H1 (cell line): ENCODE data around the gene LIPJ. TPM values are rescaled to one million over a fixed set of nuclear protein-coding genes. Genes with fewer than 3 reads are reported as not detected.

Source experiments
- CTCF ChIA-PET: fragments of 300-600 bp; sonication (Branson Sonifier 250); formaldehyde crosslinking; loops from one replicate; lab custom pipeline; 2021; ENCODE audit not compliant: partially characterized antibody; lab: Charles Lee
- POLR2A ChIA-PET: fragments of 300-600 bp; sonication (Branson Sonifier 250); formaldehyde crosslinking; loops from one replicate; lab custom pipeline; 2021; ENCODE audit warnings: inconsistent platforms; ENCODE audit not compliant: partially characterized antibody; lab: Charles Lee
- DNase-seq, 2 experiments: peaks; one replicate each; pipeline versions ENCODE4 v3.0.0 to v3.0.0-alpha.2; 2010 to 2022; ENCODE audit warnings: low spot score in 2 of 2, low read depth in 1 of 2, mixed read lengths in 1 of 2
- FAIRE-seq: peaks from 2 replicates; lab custom pipeline; 2011; peaks lifted over from hg19 to GRCh38; lab: Jason Lieb, UNC
- H2AFZ ChIP-seq: 2 replicates; pipeline ENCODE4 v1.8.1; 2012; ENCODE audit warnings: low read length, inconsistent platforms
- H2AK5ac ChIP-seq: 2 replicates; pipeline ENCODE4 v1.6.1; 2013; ENCODE audit warnings: low read depth, low read length
- H2BK120ac ChIP-seq: replicated peaks from 2 replicates; pipeline ENCODE3; 2013; ENCODE audit warnings: low read depth, low read length, inconsistent platforms
- H2BK12ac ChIP-seq: 2 replicates; pipeline ENCODE4 v1.6.1; 2013; ENCODE audit warnings: low read depth, low read length
- H2BK15ac ChIP-seq: 2 replicates; pipeline ENCODE4 v1.6.1; 2013; ENCODE audit warnings: low read length
- H2BK20ac ChIP-seq: 2 replicates; pipeline ENCODE4 v1.6.1; 2013; ENCODE audit warnings: low read length
- H2BK5ac ChIP-seq: 2 replicates; pipeline ENCODE4 v1.6.1; 2013; ENCODE audit warnings: low read depth, low read length
- H3K14ac ChIP-seq: 2 replicates; pipeline ENCODE4 v1.6.1; 2013; ENCODE audit warnings: inconsistent platforms; ENCODE audit not compliant: insufficient read length
- H3K18ac ChIP-seq: 2 replicates; pipeline ENCODE4 v1.6.1; 2013; ENCODE audit warnings: low read length; ENCODE audit errors: extremely low read depth
- H3K23ac ChIP-seq: 2 replicates; pipeline ENCODE4 v1.6.1; 2013; ENCODE audit warnings: inconsistent platforms; ENCODE audit not compliant: insufficient read length
- H3K23me2 ChIP-seq: 2 replicates; pipeline ENCODE4 v1.6.1; 2013; ENCODE audit warnings: low read depth, low read length
- H3K27ac ChIP-seq: 2 replicates; pipeline ENCODE4 v1.6.1; 2011; ENCODE audit warnings: low read depth, low read length, inconsistent platforms
- H3K27me3 ChIP-seq, 4 experiments: replicated peaks in 1 of 4; 1 replicate in 1 of 4; 2 replicates in 3 of 4; pipeline versions ENCODE4 v1.6.1 to v1.8.1; 2011 to 2013; ENCODE audit warnings: low read length in 3 of 4, mild to moderate bottlenecking in 3 of 4, inconsistent platforms in 2 of 4, mixed read lengths in 2 of 4, moderate library complexity in 1 of 4; ENCODE audit not compliant: control insufficient read depth in 3 of 4, insufficient read depth in 3 of 4; ENCODE audit errors: extremely low read depth in 1 of 4
- H3K36me3 ChIP-seq, 4 experiments: 2 replicates each; pipeline versions ENCODE4 v1.6.1 to v1.8.1; 2011 to 2013; ENCODE audit warnings: mild to moderate bottlenecking in 4 of 4, low read length in 3 of 4, moderate library complexity in 2 of 4, control low read depth in 1 of 4, inconsistent platforms in 1 of 4; ENCODE audit not compliant: insufficient read depth in 4 of 4, control insufficient read depth in 2 of 4
- H3K4ac ChIP-seq: replicated peaks from 2 replicates; pipeline ENCODE3; 2013; ENCODE audit warnings: low read length, low read depth, mixed read lengths, inconsistent platforms; ENCODE audit not compliant: insufficient read length
- H3K4me1 ChIP-seq, 4 experiments: replicated peaks in 1 of 4; 1 replicate in 1 of 4; 2 replicates in 3 of 4; pipeline versions ENCODE4 v1.6.1 to v1.8.1; 2011 to 2013; ENCODE audit warnings: low read length in 3 of 4, inconsistent platforms in 2 of 4, mixed read lengths in 1 of 4; ENCODE audit not compliant: insufficient read depth in 4 of 4, control insufficient read depth in 3 of 4
- H3K4me2 ChIP-seq, 2 experiments: 2 replicates each; pipeline versions ENCODE4 v1.6.1 to v1.8.1; 2011 to 2013; ENCODE audit warnings: low read depth in 2 of 2, low read length in 2 of 2, control low read depth in 1 of 2, inconsistent platforms in 1 of 2, mild to moderate bottlenecking in 1 of 2; ENCODE audit not compliant: insufficient read depth in 1 of 2
- H3K4me3 ChIP-seq, 4 experiments: fragments of 200-600, 300-600 bp in 1 of 4; sonication (generic), shearing (Covaris generic), sonication (Bioruptor Twin) in 1 of 4; 2 replicates each; pipeline versions ENCODE4 v1.5.1 to v1.8.1; 2011 to 2016; ENCODE audit warnings: low read length in 4 of 4, low read depth in 3 of 4, control low read depth in 2 of 4, inconsistent platforms in 2 of 4, mild to moderate bottlenecking in 2 of 4, mixed read lengths in 1 of 4, moderate library complexity in 1 of 4; ENCODE audit not compliant: insufficient read depth in 2 of 4; ENCODE audit errors: extremely low read depth in 1 of 4
- H3K56ac ChIP-seq: replicated peaks from 2 replicates; pipeline ENCODE3; 2013; ENCODE audit warnings: low read depth, mild to moderate bottlenecking, mixed read lengths, low read length, inconsistent platforms; ENCODE audit not compliant: insufficient read length
- H3K79me1 ChIP-seq: 2 replicates; pipeline ENCODE4 v1.6.1; 2013; ENCODE audit warnings: low read depth, low read length, control low read depth
- H3K79me2 ChIP-seq, 2 experiments: 2 replicates each; pipeline versions ENCODE4 v1.6.1 to v1.8.1; 2012 to 2013; ENCODE audit warnings: low read length in 2 of 2, mild to moderate bottlenecking in 2 of 2, inconsistent platforms in 1 of 2; ENCODE audit not compliant: insufficient read depth in 2 of 2, control insufficient read depth in 1 of 2
- H3K9ac ChIP-seq, 4 experiments: replicated peaks in 1 of 4; 1 replicate in 1 of 4; 2 replicates in 3 of 4; pipeline versions ENCODE4 v1.6.1 to v1.8.1; 2011 to 2013; ENCODE audit warnings: low read depth in 3 of 4, low read length in 3 of 4, control low read depth in 2 of 4, mild to moderate bottlenecking in 2 of 4, moderate library complexity in 2 of 4, inconsistent platforms in 1 of 4; ENCODE audit errors: extremely low read depth in 1 of 4
- H3K9me3 ChIP-seq, 2 experiments: 2 replicates each; pipeline versions ENCODE4 v1.6.1 to v1.8.1; 2012 to 2013; ENCODE audit warnings: mild to moderate bottlenecking in 2 of 2, moderate library complexity in 2 of 2, control low read depth in 1 of 2, inconsistent platforms in 1 of 2, low read depth in 1 of 2, low read length in 1 of 2, mixed read lengths in 1 of 2; ENCODE audit not compliant: insufficient read depth in 2 of 2
- H4K20me1 ChIP-seq, 2 experiments: replicated peaks in 1 of 2; 2 replicates each; pipeline versions ENCODE3 to v1.8.1; 2011 to 2013; ENCODE audit warnings: inconsistent platforms in 2 of 2, low read length in 2 of 2, mild to moderate bottlenecking in 1 of 2; ENCODE audit not compliant: insufficient read depth in 2 of 2, control insufficient read depth in 1 of 2
- H4K5ac ChIP-seq: 2 replicates; pipeline ENCODE4 v1.6.1; 2013; ENCODE audit warnings: low read length, low read depth, mixed read lengths, inconsistent platforms; ENCODE audit not compliant: insufficient read length
- H4K8ac ChIP-seq: 2 replicates; pipeline ENCODE4 v1.8.0; 2013; ENCODE audit warnings: mild to moderate bottlenecking, moderate library complexity, low read length, inconsistent platforms; ENCODE audit not compliant: insufficient read depth; ENCODE audit errors: extremely low read depth
- H4K91ac ChIP-seq: replicated peaks from 2 replicates; pipeline ENCODE3; 2013; ENCODE audit warnings: low read length, mixed read lengths, inconsistent platforms; ENCODE audit not compliant: insufficient read length
- FOSL1 ChIP-seq: IDR thresholded peaks from 2 replicates; pipeline ENCODE4 v1.6.1; 2011; ENCODE audit warnings: mild to moderate bottlenecking, low read depth, low read length, moderate library complexity; ENCODE audit not compliant: insufficient read depth
- KDM4A ChIP-seq: IDR thresholded peaks from one replicate; pipeline ENCODE4 v1.7.1; 2012; ENCODE audit warnings: low read depth, mild to moderate bottlenecking, moderate library complexity, low read length, inconsistent platforms; ENCODE audit not compliant: severe bottlenecking
- SP4 ChIP-seq: IDR thresholded peaks from 2 replicates; pipeline ENCODE4 v1.6.1; 2012; ENCODE audit warnings: low read length, inconsistent platforms
- SUZ12 ChIP-seq: fragments of 200-600 bp; sonication (generic); IDR thresholded peaks from 2 replicates; pipeline ENCODE4 v1.6.1; 2012; ENCODE audit warnings: mild to moderate bottlenecking, inconsistent platforms, low read length, moderate library complexity, mixed read lengths
- TCF12 ChIP-seq: IDR thresholded peaks from 2 replicates; pipeline ENCODE4 v1.6.1; 2011; ENCODE audit warnings: low read depth, mild to moderate bottlenecking, low read length
- WGBS, 2 experiments: shearing (Covaris generic) in 1 of 2; methylation state at CpG; one replicate each; pipeline versions ENCODE4 v1.1.6 to v1.1.7; 2013 to 2015; ENCODE audit warnings: low lambda C conversion rate in 2 of 2, mixed read lengths in 2 of 2, inconsistent platforms in 1 of 2, low coverage in 1 of 2, missing lambda C conversion rate in 1 of 2; ENCODE audit not compliant: insufficient replicate concordance in 2 of 2, insufficient coverage in 1 of 2, insufficient read length in 1 of 2; ENCODE audit errors: extremely low coverage in 1 of 2, missing lambda C conversion rate in 1 of 2; 5-methylcytosine and 5-hydroxymethylcytosine counted together
- polyA plus RNA-seq, 7 experiments: library from polyadenylated mRNA; depleted of rRNA in 3 of 7; stranded (reverse) in 5 of 7; unstranded in 2 of 7; fragments of >200 nt in 5 of 7; fragments of 200-250 nt in 2 of 7; gene quantifications; 1 replicate in 5 of 7; 2 replicates in 1 of 7; 4 replicates in 1 of 7; pipeline versions ENCODE4 v1.2.1 to v1.2.3, GENCODE V29; 2011 to 2013; ENCODE audit warnings: missing spikeins in 2 of 7, mixed read lengths in 2 of 7
- total RNA-seq: library from RNA; stranded (reverse); fragmentation: NEBNext Ultra II Directional; extraction: Animal tissue kit (Norgen Biotek cat#: 25700); gene quantifications from 2 replicates; pipeline ENCODE4 v1.2.1, GENCODE V29; 2021

The LIPJ gene
- total and polyA plus RNA-seq, 2 of the 8 experiments (the other 6 are each of a cell fraction or from before 2014, with no cell fraction given) = not detected

GRCh38 chr10:88582411-88582805 lies 4.2 kb upstream of the LIPJ start:
- no peak overlapping the region for H3K27ac ChIP-seq
- H3K27me3 ChIP-seq = no peaks in the 10 kb centered on the region
- peak overlapping the region; percentile 69 to 93 for H3K4me2 ChIP-seq
- H3K4me1 ChIP-seq = no peaks in the 10 kb centered on the region
- ChIA-PET CTCF (interaction anchor here (0.7 to 3.6 kb wide), 16 partner anchors 10 to 704 kb away, joined by 3 to 37 read pairs (median 5); no protein-coding TSS in a partner anchor), POLR2A (interaction anchor here (1.2 to 1.7 kb wide), 2 partner anchors 9 to 721 kb away, joined by 5 read pairs; no protein-coding TSS in a partner anchor)
- no peak overlapping the region for H2BK20ac ChIP-seq
- H2BK15ac ChIP-seq = no peak overlapping the region
- H3K14ac ChIP-seq = no peak overlapping the region
- H3K9ac ChIP-seq = no peak overlapping the region
- no peak overlapping the region for H4K5ac ChIP-seq
- H3K79me2 ChIP-seq = no peaks in the 10 kb centered on the region
- DNase-seq (no peak), FAIRE-seq (no peak)
- no peak overlapping the region for H3K4ac ChIP-seq
- H4K8ac ChIP-seq = no peak overlapping the region
- H3K23me2 ChIP-seq = peaks cover 3% of the 10 kb centered on the region
- H2BK12ac ChIP-seq = no peak overlapping the region
- no peak overlapping the region for H3K18ac ChIP-seq
- no peak overlapping the region for H4K91ac ChIP-seq
- peak overlapping the region; percentile 79 to 86 (median 83); a peak in 6 of 8 replicates for H3K4me3 ChIP-seq
- H2AFZ ChIP-seq = peak overlapping the region; percentile 88; the same call in 1 of the 2 replicates
- H2BK5ac ChIP-seq = no peak overlapping the region
- no peak overlapping the region for H2AK5ac ChIP-seq
- H3K36me3 ChIP-seq = no peaks in the 10 kb centered on the region
- no peak overlapping the region for H3K56ac ChIP-seq
- H3K9me3 ChIP-seq = no peaks in the 10 kb centered on the region
- WGBS, 2 experiments = 7% methylated on average over 4 of the region's 4 CpGs; no CpG with 5 or more reads in 1 of the 2 experiments
- H2BK120ac ChIP-seq = no peak overlapping the region
- H4K20me1 ChIP-seq = no peaks in the 10 kb centered on the region
- H3K79me1 ChIP-seq = no peaks in the 10 kb centered on the region
- no peak overlapping the region for H3K23ac ChIP-seq
- TF ChIP-seq FOSL1 (no peak), SUZ12 (no peak), SP4 (no peak), KDM4A (no peak), TCF12 (no peak)
